Left renal pelvis (tissue), 4 donors: ENCODE results near the gene IFIH1. TPM values are rescaled to one million over a fixed set of nuclear protein-coding genes. Genes with fewer than 3 reads are reported as not detected.

Source experiments
- DNase-seq, 4 donors: peaks; one replicate each; pipeline ENCODE4 v3.0.0-alpha.2; 2013; ENCODE audit warnings: low read depth in 4 of 4, low spot score in 3 of 4
- polyA plus RNA-seq, 4 donors: library from polyadenylated mRNA; unstranded; fragments of 120-200 nt; gene quantifications; one replicate each; pipeline ENCODE4 v1.2.1, GENCODE V29; 2013; ENCODE audit not compliant: insufficient read length in 4 of 4

Gene IFIH1
- polyA plus RNA-seq = 1 to 10 TPM; 4.9 to 8.4 (median 6.4) TPM

DNA sequence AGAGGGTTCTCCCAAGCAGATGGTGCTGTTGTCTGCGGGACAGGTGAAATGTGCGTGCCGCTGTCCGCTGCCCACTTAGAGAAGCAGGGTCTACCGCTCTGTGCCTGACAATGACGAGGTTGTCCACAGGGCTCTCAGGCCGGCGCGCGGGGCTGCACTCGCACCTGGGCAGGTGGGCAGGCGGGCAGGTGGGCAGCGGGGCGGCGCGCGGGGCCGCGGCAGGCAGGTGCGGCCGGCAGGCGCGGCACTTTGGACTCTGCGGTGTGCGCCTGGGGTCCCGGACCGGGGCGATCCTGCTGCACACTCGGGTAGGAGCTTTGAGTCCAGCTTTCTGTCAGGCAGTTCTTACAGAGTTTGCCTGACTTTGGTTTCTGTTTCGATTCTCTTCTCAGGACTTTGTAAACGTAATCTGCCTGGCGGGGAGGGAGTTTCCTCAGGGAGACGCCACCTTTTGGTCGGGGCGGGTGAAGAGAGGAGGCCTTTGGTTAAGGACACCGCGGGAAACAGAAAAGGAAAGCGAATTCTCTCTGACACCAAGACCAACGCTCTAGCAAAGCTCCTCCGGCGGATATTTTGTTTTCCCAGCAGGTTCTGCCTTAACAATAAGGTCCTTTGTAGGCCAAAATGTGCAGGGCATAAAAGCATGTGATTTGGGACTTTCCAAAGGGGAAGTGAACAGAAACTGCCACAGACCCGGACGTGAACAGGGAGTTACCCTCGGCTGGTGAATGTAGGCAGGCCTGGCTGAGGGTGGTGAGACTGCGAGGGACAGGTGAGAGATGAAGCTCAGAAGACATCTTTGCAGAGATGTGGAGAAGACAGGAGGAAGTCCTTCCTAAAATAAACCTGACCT lies at the start of gene IFIH1:
IFIH1 (minus strand) TSS at position 357 of the 853 bp plus-strand sequence. CDS start 377 bp downstream, outside the sequence.
- DNase-seq = peak; percentile 55 to 78 (median 66)

GRCh38 chr2:162365392-162365791 lies 46.9 kb upstream of the IFIH1 start:
- no peak for DNase-seq

DNA sequence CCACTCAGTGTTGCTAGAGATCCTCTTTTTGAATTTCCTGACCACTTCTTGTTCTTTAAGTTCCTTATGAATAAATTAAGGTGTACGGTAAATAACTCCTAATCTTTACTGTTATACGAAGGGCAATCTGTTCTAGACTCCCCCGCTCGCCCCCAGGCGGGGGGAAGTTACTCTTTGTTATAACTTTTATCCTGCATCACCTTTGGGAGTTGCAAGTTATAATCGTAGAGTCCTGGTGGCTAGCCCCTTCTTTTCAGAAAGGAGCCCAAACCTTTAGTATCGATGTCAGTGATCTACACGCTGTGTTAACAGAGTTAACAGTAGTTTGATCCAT lies 26.1 kb upstream of the IFIH1 start:
- no peak for DNase-seq

DNA sequence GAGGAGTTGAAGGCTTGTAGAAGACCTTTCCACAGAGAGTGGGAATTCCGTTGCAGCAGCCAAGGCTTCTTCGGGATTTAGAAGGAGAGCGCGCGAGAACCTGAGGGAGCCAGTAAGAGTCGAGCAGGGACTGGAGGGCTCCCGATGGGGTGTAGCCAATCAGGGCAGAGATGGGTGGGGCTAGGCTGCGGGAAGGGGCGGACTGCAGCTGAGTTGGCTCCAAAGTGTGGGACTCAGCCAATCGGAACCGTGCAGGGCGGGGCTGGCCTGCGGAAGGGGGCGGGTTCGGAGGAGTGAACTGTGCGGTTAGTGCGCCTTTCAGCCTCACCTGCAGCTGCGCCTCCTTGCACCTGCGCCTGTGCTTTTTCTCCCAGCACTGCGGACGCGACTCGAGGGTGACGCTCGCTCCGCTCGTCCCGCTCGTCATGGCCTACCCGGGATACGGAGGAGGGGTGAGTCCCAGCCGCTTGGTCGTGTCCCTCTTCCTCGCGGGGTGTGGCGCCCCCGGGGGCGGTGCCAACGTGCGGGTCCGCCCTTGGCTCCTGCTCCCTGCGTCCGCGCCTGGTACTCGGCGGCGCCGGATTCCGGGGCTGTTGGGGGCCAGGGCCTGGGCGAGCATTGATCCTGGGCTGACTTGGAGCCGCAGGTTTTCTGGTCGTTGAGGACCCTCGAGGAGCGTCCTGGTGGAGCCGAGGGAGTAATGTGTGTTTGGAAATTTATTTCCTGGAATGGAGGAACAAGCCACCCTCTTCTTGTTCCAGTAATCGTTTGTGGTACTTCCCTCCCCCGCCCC lies 25.5 kb upstream of the IFIH1 start, which contains the start of gene GCA:
GCA (plus strand) TSS at position 309 of the 793 bp plus-strand sequence; CDS start at position 426, 117 bp downstream.
- peak; percentile 74 to 89 (median 84) for DNase-seq

- no peak for DNase-seq
These were observed 25.0 kb upstream of the IFIH1 start for GRCh38 chr2:162343492-162343823.

DNA sequence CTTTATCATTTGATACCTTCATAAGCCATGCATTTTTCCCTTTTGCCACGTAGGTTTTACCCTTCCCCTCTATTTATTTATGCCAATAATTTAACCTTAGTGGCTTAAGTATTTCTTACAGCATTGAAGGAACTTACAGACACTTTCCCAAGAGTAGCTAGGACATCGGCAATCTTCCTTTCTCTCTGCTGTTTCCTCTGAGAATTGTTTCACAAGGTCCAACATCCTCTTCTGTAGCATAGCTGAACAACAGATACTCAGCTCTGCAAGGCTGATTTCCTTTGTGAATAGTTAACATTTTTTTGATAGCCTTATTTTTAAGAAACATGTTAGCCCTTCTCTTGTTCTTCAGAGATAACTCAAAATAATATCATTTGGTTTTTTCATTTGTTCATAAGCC lies 24.4 kb upstream of the IFIH1 start:
- no peak for DNase-seq

DNA sequence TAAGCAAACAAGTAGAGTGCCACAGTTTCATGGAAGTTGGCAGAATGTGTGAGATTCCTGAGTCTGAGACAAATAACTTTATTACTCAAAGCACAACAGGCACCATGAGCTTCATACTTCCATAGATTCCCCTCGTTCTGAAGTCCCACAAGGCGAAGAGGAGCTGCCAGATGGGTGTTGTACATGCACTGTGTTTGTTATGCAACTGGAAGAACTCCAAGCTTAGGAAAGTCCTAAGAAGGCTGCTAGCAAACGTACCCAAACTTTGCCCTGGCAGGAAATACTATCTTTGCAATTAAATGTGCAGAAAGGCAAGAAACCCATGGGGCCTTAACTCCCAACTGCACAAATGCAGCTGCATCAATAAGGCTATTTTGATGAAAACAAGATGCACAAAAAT lies 23.8 kb upstream of the IFIH1 start:
- DNase-seq = no peak

DNA sequence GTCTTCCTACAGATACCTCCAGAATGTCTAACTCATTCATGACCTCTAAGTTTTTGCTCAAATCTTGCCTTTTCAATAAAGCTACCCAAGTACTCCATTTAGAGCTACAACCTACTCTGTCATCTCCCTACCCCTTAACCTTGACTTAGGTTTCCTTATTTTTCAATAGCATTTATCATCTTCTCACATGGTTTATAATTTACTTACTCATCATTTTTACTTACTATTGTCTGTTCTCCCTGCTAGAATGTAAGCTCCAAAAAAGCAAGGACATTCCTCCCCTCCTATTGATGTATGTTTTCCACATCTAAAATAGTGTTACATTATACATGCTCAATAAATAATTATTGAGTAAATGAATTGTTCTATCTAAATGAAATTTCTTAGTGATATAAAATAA lies 22.3 kb upstream of the IFIH1 start:
- DNase-seq = no peak

DNA sequence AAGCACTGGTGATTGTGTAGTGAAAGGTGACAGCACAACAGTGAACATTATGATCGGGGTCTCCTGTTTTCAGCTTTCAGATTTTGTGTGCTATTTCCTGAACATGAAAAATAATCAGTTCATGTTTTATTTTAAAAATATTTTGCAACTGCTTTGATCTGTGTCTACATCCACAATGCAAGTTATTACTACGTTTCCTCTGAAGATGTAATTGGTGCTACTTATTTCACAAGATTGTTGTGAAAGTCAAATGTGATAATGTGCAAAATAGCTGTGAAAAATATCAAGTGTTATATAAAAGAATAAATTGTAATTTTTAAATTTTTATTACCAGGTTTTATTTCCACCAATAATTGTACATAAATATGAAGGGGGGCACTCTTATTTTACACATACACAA lies 19.4 kb upstream of the IFIH1 start:
- DNase-seq = no peak

DNA sequence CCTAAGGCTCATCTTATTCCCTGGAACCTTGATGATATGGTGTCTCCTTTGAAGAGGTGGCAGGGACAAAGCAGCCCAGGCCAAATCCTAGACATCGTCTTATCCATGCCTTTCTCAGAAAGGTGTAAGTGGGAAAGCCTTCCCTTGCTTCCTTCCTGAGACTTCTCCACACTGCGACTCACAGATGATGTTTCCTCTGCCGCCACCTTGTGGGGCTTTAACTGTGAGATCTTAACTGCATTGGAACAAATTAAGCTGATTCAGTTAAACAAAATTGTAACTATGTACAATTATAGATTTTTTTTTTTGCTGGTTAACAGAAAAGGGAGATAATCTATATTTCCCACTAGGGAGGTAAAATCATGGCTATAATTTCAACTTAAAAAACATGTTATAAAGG lies 15.5 kb upstream of the IFIH1 start:
- no peak for DNase-seq

- DNase-seq = no peak
These were observed 12.4 kb upstream of the IFIH1 start for GRCh38 chr2:162330881-162331280.

DNA sequence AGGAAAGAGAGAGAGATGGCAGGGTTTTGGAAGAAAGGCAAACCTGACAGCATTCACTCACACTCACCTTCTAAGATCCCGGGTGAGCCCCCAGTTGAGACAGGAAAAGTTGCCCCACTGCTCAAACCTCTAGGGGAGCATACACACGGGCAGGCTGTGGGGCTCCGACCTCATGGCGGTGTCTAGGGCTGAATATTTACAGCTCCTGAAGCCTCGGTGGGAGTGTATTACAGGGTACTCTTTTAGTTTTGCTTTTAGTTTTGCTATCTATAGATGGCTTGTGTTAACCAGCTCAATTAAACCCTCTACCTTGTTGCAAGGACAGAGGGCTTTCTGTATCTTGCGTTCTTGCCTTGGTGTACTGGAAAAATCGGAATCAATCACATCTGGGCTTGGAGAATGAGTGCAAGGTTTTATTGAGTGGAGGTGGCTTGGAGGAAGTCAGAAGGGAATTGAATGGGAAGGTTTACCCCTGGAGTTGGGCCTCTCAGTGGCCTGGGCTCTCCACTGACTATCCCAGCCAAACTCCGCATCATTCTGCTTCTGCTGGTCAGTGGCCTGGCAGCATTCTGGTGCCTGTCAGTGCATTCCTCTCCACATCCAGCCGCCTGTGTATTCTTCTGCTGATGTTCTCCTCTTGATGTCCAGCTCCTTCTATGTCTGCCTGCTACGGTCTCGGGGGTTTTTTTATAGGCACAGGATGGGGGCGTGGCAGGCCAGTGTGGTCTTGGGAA lies 10.1 kb upstream of the IFIH1 start:
- no peak for DNase-seq

- DNase-seq = no peak
These were observed 9.3 kb upstream of the IFIH1 start for GRCh38 chr2:162327806-162328205.

DNA sequence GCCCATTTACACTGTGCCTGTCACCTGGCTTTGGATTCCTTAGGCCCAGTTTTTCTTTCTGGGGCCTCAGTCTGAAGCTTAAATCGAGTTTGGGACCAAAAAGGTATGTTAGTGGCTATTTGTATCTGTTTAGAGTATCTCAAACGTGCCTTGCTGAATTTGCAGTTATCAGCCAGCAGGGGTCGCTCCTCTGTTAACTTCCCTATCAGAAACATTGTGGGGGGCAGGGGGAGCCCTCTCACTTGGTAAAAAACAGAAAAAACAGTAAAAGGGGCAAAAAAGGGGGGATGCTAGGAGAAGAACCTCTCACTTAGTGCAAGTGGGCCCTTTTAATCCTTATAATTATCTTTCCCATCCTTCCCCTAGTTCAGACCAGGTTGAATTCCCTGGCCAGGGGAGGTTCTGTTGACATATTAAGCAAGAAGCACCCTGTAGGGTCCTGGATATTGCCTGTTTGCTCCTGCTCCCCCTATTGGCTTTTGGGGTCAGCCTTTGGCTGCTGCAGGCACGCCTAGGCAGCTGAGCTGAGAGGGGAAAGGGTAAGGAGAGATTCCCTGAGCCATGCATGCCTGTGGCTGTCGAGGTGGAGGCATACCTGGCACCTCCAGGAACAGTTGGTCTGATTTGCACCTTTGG lies 8.8 kb upstream of the IFIH1 start:
- no peak for DNase-seq

DNA sequence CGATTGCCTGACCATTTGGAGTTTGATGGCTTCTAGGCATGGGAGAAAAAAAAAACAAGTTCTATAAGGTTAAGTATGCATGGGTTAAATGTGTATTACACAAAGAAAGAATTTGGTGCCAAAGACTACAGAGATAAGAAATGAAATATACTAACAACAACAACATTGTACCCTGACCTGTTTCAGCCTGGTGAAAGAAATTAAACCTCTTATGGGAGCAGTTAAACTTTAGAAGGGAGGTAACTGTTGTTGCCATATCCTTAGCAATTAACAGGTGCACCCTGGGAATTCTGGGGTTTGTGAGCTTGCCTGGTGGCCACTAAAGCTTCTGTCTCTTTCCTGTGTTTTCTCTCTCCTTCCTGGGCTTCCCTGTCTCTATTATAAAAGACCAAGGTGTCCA lies 6.5 kb upstream of the IFIH1 start:
- no peak for DNase-seq

GRCh38 chr2:162320864-162321517 lies 2.5 kb upstream of the IFIH1 start:
- DNase-seq = no peak

GRCh38 chr2:162317861-162318327 lies 590 bp downstream of the IFIH1 start:
- peak in 1 of 4 donors; percentile 5 for DNase-seq

GRCh38 chr2:162317058-162317742 lies 1.3 kb downstream of the IFIH1 start:
- DNase-seq = no peak

GRCh38 chr2:162316590-162316989 lies 1.9 kb downstream of the IFIH1 start:
- no peak for DNase-seq
